Keratinocyte (primary cell): Measurements from ENCODE around the gene TFF1.

Experiments
- CTCF ChIP-seq, 3 experiments: IDR thresholded peaks in 1 of 3; conservative IDR thresholded peaks in 1 of 3; optimal IDR thresholded peaks in 1 of 3; 2 replicates in 2 of 3; 3 replicates in 1 of 3; pipeline versions ENCODE3 to v1.5.1; 2011; ENCODE audit warnings: low read length in 3 of 3, mild to moderate bottlenecking in 3 of 3, moderate library complexity in 2 of 3, control low read depth in 1 of 3, inconsistent platforms in 1 of 3; ENCODE audit not compliant: insufficient read depth in 2 of 3; ENCODE audit errors: extremely low read depth in 1 of 3
- EZH2 ChIP-seq: IDR thresholded peaks from one replicate; pipeline ENCODE4 v1.6.1; 2012; ENCODE audit warnings: inconsistent platforms, mild to moderate bottlenecking, low read length, moderate library complexity

- TF ChIP-seq CTCF (optimal IDR thresholded peaks at IDR 0.05 in 1 of 3, IDR thresholded peaks at IDR 0.05 in 1 of 3, conservative IDR thresholded peaks at IDR 0.05 in 1 of 3; ENCODE audit: extremely low read depth in 1 of 3, insufficient read depth in 2 of 3, low read length in 3 of 3) (no peak), EZH2 (no peak)
Measured at GRCh38 chr21:42366292-42367010, at the start of gene TFF1.
